Ovary (tissue), 3 donors: Measurements from ENCODE around the gene C1orf21.

Experiments
- CTCF ChIP-seq, 3 donors: fragments of 450-650 bp in 2 of 3; fragments of 200-600 bp in 1 of 3; IDR thresholded peaks; one replicate each; pipeline versions ENCODE4 v1.5.1 to v1.8.0; 2016 to 2022; ENCODE audit warnings: antibody characterized with exemption in 3 of 3, mild to moderate bottlenecking in 1 of 3
- EP300 ChIP-seq: sonication (generic); formaldehyde crosslinking; IDR thresholded peaks from one replicate; pipeline ENCODE4 v1.6.1; 2017; ENCODE audit warnings: antibody characterized with exemption
- POLR2A ChIP-seq: fragments of 450-650 bp; IDR thresholded peaks from one replicate; pipeline ENCODE4 v1.6.1; 2017; ENCODE audit warnings: antibody characterized with exemption, mild to moderate bottlenecking, moderate library complexity
- donor health status: DM: no; HTN: no; CAD: no.

GRCh38 chr1:184367427-184368038, 19.3 kb upstream of the C1orf21 start:
- TF ChIP-seq CTCF (IDR thresholded peaks at IDR 0.05), result no peak
- TF ChIP-seq EP300, result no peak
- no peak for TF ChIP-seq POLR2A
